ENCODE measurements around the gene STEAP3.

DNA sequence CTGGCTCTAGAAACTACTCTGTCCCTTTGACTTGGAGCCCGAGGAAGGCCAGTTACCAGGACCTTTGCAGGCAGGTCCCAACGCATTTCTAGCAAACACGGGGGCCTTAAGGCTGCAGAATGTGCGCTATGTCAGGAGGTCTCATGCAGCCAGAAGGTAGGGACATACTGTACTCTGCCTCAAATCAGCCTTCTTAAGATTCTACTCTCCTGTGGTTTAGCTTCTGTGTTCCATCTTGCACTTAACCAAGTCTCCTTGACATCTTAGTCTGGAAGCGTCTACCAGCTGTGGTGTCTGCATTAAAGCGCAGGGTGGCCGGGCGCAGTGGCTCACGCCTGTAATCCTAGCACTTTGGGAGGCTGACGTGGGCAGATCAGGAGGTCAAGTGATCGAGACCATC, 65.5 kb downstream of the STEAP3 start:
- no peak for TF ChIP-seq SIN3A (IDR thresholded peaks at IDR 0.05; ENCODE audit: borderline replicate concordance, insufficient read depth, low read length)
- no peak for TF ChIP-seq TAF1 (IDR thresholded peaks at IDR 0.05; ENCODE audit: borderline replicate concordance, insufficient read depth, low read length)
- no peak for TF ChIP-seq POLR2AphosphoS5 (IDR thresholded peaks at IDR 0.05; ENCODE audit: low read depth, low read length)
- TF ChIP-seq, protein P1, sequence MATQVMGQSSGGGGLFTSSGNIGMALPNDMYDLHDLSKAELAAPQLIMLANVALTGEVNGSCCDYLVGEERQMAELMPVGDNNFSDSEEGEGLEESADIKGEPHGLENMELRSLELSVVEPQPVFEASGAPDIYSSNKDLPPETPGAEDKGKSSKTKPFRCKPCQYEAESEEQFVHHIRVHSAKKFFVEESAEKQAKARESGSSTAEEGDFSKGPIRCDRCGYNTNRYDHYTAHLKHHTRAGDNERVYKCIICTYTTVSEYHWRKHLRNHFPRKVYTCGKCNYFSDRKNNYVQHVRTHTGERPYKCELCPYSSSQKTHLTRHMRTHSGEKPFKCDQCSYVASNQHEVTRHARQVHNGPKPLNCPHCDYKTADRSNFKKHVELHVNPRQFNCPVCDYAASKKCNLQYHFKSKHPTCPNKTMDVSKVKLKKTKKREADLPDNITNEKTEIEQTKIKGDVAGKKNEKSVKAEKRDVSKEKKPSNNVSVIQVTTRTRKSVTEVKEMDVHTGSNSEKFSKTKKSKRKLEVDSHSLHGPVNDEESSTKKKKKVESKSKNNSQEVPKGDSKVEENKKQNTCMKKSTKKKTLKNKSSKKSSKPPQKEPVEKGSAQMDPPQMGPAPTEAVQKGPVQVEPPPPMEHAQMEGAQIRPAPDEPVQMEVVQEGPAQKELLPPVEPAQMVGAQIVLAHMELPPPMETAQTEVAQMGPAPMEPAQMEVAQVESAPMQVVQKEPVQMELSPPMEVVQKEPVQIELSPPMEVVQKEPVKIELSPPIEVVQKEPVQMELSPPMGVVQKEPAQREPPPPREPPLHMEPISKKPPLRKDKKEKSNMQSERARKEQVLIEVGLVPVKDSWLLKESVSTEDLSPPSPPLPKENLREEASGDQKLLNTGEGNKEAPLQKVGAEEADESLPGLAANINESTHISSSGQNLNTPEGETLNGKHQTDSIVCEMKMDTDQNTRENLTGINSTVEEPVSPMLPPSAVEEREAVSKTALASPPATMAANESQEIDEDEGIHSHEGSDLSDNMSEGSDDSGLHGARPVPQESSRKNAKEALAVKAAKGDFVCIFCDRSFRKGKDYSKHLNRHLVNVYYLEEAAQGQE (IDR thresholded peaks at IDR 0.05; ENCODE audit: insufficient read depth in 1 of 2, low read depth in 2 of 2, low read length in 2 of 2) = no peak

Measured in PFSK-1 (cell line).